ENCODE data around the gene DDX41.

DDX41 gene

DNA sequence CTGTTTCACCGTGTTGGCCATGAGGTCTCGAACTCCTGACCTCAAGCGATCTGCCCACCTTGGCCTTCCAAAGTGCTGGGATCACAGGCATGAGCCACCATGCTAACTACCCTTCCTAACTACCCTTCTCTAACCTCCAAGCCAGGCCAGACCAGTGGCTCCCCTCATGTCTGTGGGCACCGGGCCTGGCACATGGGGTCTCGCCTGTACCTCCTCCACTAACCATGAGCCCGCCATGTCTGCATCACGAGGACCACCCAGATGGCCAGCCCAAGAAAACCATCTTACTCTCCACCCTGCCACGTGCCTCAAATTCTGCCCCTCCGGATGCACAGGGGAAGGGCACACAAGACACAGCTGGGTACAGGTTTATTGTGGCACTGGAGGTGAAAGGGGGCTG, 33.7 kb downstream of the DDX41 start:
- DNase-seq = no peak

DNA sequence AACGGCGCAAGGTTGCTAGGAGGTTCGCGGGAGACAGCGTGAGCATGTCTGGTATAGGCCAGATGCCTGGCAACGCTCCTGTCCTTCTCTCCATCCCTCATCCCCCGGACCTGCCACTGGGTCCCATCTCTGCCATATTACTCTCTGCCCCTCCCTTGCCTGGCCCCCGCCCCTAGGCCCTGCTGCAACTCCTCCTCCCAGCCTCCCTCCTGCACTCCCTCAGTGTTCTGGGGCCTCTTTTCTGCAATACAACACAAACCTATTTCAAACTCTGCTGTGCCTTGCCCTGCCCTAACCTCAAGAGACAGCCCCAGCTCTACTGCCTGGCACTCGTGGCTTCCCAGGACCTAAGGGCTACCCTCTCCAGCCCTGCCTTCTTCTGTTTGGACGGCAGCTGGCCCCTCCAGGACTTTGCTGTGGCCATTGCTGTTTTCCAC, 34.4 kb downstream of the DDX41 start:
- no peak for DNase-seq

DNA sequence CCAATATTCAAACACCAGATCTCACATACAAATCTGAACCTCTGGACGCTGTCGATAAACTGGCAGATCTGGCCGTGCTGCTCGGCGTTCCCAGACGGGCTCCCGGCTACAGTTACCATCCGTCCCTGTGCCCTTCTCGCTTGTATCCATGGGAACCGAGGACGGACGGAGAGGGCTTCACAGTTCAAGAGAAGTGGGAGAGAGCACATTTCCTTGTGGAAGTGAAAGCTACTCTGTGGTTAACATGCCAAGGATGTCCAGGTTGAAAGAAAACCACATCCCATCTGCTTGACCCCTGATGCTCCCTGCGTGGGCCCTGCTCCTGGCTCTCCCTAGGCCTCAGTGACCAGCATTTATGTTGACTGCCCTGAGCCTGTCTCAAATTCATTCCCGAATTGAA, 37.0 kb downstream of the DDX41 start:
- DNase-seq = no peak

DNA sequence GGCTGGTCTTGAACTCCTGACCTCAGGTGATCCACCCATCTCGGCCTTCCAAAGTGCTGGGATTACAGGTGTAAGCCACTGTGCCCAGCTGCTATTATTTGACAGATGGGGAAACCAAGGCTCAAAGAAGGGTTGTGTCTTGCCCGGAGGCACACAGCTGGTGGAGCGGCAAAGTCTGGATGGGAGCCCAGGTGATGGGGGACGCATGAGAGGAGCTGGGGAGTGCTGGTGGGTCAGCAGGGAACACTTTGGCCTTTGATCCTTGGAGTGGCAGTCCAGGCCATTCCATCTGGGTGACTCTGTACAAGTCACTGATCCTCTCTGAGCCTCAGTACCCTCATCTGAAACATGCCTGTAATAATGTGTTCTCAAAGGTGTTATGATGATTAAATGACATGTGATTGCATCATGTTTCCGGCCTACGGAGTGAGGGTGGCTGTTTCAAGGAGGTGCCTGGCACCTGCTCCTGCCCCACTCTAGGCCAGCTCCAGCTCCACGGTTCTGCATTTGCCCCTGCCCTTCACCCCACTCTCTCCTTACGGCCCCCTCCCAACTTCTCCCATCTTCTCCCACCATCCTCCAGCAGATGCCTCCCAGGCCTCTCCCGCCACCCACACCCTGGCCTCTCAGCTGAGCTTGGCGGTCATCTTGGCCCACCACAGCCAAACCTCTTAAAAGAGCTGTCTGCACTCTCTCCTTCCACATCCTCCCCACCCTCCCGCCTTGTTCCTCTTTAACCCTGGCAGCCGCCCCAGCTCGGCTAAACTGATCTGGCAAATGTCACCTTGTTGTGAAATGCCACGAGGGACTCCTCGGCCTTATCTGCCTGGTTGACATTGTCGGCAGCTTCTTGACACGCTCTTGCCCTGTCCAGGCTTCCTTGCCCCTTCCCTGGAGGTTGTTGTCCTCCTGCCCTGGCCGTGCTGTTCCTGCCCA, 37.8 kb downstream of the DDX41 start:
- no peak for DNase-seq

DNA sequence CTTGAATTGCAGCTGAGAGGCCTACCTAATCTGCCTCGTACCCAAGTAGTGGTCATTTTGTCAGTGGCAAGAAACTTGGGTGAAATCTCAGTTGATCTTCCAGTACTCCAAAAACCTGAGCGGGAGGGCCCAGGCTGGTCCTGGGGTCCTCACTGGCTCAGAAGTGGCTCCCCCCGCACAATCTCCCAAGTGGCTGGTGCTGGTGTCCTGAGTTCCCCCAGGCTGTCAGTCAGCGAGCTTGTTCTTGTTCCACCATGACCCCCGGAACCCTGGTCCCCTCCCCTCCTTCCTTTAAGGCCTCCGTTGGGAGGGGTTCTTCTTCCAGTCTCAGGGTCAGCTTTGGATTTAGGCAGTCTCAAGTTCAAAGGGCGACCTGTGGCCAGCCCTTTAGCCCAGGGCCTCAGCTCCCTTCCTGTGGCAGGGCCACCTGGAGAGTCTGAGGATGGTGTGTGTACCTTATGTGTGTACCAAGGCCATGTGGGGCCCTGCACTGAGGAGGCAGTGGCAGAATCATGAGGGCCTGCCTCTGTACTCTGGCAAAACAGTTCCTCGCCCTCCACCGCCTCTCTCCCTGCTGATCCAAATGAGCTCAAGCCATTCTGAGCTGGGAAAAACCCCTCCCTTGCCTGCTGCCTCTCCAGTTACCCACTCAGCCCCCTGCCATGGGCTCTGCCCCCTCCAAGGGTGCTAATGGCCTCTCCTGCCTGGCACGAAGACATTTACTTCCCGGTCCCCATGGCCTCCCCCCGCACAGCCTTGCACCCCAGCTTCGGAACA, 38.9 kb downstream of the DDX41 start:
- no peak for DNase-seq

DNA sequence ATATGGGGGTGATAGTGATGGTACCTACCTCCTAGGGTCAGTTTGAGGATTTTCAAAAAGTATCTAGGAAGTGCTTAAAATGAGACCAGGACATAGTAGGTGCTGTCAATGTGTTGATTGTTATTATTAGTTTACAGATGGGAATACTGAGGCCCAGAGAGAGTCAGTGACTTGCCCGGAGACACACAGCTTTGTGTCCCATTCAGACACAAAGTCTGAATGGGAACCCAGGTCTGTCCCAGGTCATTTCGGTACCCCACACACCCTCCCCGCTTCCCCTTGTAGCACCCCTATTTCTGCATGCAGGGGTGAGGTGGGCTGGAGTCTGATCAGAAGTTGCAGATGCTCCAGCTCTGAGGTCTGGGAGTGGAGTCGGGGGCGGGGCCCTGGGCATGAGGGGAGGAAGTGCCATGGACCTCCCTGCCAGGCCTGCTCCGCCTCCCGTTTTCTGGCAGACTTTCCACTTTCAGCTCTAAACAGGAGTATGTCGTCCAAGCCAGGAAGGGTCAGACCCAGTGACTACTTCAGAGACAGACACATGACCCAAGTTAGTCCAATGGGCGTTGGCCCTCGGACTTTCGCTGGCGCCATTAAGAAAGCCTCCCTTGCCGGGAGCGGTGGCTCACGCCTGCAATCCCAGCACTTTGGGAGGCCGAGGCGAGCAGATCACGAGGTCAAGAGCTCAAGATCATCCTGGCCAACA, 40.1 kb downstream of the DDX41 start:
- no peak for DNase-seq

DNA sequence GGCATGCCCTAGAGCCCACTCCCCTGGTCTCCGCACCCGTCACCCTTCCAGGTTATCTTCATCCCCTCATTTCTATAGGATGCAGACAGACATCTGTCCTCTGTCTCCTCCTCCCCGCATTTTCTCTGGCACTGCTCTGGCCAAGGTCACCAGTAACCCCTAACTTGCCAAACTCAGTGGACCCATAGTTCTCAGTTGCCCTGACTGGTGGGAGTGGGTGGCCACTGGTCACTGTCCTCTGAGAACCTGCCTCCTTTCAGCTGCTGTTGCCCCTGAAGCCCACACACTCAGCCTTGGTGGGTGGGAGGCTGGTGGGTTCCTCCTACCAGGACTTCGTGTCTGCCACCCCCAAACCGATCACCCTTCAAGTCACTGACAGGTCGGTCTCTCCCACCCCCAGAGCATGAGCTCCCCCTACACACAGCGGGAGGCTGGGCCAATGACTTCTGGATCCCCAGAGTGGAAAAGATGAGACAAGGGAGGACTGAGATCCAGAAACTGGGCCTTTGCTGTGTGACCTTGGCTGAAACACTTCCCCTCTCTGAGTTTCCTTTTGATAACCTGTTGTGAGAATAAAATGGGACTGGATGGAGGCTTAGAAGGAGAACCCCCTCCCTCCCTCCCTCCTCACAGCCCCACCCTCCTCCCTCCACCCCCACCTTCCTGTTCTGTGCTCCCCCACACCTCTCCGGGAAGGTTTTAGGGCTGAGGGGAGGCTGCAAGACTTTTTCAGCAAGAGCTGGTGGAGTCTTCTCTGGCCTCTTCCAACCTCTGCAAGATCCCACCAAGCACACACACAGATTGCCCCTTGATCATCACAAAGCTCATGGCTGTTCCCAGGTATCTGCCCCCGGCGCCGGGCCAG, 41.0 kb downstream of the DDX41 start:
- DNase-seq = no peak

DNA sequence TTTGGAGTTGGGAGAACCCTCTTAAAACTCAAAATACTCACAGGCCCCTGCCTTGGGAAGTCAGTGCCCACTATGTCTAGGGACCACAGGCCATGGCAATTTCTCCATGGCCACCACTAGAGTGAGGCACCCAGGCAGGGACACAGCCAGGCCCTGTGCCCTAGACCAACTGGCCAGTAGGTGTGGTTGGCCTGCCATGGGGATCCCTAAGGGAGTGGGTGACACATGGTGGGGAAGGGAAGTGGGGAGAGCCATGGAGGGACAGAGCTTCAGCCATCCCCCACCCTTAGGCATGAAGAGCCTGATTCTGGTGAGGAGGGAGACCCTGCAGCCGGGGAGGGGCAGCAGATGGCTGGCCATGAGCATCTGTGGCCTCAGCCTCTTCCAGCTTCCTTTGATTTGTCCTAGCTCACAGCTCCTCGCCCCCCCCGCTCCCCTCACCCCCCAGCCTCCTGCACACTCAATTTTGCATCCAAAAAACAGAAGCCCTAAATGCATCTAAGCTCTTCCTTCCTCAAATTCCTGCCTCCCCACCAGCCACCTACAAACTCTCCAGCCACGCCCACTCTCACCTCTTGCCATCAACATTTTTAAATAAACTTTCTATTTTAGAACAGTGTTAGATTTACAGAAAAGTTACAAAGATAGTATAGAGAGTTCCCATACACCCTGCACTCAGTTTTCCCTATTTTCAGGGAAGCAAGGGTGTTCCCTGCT, 41.8 kb downstream of the DDX41 start:
- DNase-seq = no peak

DNA sequence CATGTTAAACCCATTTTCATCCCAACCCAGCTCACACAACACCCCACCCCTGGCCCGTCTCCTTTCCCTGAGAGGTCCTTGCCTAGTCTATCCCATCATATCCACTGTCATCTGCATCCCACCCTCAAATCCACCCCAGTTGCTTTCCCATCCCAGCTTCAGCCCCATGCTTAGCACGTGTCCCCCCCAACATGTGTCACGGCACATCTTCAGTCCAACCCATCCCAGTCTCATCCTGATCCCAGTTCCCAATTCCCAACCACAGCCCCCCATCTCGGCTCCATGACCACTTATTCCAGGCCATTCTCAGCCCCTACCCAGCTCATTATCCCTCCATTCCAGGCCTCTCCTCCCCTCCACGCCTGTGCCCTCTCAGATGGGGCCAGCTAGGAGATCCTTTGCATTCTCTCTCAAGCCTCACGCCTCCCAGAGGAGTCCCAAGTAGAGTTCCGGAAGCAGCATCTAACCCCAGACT, 42.7 kb downstream of the DDX41 start:
- DNase-seq = no peak

DNA sequence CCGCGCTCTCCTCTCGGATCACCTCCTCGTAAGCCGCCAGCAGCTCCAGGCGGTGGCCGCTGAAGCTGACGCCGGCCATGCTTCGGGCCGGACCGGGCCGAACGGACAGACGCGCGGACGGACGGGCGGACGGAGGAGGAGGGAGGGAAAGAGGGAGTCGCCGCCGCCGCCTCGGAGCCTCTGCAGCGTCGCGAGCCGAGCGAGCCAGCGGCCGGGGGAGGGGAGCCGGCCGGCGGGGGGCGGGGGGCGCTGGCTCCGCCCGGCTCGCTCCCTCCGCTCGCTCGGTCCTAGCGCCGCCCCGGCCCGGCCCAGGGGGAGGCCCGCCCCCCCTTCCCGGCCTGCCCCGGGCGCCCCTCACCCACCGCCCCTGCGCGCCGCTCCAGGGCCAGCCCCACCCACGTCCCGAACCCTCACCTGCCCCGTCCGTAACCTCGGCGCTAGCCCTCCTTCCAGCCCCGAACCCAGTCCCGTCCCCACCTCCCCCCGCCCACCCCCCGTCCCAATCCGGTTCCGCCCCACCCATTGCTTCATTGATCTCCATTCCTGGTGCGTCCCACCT, 43.2 kb downstream of the DDX41 start, which contains the start of gene DBN1:
Gene DBN1 (minus strand): TSS at position 192 of the 559 bp plus-strand sequence. CDS start 113 bp downstream, at position 79.
- peak in 1 of 2 donors; percentile 35 for DNase-seq

DNA sequence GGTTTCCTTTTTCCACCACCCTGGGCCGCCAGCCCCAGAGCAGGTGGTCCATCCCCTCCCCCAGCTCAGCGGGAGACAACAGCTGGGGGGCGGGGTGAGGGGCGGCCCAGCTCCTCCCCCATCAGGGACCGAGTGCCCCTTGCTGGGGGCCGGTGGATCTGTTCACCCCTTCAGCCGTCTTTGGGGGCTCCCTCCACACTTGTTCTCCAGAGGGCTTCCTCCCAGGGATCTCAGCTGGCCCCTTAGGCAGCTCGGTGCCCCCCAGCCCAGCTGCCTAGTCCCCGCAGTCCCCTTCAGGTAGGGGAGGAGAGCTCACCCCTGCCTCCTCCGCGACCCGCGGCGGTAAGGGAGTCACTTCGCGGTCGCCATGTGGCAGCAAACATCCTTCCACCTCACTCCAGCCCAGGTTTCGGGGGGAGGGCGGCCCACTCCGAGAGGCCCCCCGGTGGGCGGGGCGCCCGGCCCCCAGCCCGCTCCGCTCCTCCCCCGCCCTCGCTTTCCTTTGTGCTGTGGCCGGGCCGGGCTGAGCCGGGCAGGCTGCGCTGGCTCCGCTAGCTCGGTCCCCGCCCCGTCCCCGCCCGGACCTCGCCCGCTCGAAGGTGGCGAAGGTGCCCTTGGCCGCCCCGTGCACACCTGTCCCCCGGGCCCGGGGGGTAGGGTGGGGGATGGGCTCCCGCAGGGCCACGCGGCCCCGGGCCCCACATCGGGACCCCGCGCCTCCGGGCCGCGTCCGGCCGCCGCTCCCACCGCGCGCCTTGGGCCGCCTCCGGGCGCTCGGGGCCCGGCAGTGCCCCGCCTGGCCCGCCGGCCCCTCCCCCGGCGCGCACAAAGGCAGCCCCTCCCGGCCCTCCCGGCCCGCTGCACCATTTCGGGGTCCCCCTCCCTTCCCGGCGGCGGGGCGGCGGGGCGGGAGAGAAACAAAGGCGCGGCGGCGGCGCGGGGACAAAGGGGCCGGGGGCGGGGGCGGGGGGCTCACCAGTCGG, 44.0 kb downstream of the DDX41 start:
- DNase-seq = peak in 1 of 2 donors; percentile 69

DNA sequence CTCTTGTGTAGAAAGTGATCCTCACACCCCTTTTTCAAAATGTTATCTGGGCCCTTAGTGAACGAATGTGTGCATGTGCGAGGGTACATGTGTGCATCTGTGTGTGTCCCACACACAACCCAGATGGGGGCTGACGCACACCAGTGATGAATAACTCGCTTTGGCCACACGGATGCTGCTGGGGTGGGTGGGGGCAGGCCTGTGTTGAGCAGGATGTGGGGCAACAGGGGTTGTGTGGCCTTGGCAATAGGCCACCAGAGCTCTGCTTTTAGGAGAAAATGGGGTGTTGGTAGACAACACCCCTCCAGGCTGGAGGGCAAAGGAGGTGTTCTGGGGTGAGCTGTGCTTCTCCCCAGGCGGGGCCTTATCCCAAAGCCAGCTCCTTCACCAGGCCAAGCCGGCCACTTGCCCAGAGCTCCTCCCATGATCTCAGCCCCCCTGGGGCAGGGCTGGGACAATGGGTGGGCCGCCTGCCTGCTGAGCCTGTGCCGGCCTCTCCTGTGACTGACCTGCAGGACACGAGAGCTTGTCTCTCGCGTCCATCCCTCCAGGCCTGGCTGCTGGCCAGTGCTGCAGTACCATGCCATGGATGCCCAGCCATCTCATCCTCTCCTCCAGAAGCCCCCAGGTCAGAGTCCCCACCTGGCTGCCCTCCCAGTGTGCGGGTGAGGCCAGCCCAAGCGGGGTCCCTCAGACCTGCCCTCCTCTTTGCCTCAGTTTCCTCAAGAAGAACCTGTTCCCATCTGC, 45.0 kb downstream of the DDX41 start:
- no peak for DNase-seq

DNA sequence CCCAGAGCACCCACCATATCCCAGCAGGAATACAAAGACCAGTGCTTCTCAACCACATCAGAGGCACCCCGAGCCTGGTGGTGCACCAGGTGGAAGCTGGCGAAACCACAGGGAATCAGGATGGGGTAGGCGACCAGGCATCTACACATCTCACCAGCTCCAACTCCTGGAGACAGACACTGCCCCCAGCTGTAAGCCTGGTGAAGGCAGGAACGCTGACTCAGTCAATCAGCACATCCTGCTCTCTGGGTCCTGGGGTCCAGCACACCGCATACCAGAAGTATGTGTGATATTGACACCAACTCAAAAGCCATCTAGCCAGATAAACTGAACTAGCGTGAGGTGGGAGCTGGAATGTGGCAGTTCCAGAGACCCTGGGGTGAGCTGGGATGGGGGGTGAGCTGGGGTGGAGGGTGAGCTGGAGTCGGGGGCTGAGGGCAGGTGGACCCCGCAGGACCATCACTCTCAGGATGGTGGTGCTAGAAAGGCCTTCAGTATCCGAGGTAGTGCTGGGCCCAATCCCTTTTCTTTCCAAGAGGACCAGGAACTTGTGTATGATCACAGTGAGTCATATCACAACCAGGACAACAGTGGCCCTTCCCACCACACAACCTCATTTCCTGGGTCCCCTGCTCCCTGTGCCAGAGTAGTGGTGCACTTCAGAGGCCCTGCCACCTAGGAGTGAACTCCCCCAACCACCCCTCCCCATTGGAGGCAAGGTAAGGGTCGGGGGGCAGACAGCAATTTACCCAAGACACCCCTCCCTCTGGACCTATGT, 45.8 kb downstream of the DDX41 start:
- no peak for DNase-seq

DNA sequence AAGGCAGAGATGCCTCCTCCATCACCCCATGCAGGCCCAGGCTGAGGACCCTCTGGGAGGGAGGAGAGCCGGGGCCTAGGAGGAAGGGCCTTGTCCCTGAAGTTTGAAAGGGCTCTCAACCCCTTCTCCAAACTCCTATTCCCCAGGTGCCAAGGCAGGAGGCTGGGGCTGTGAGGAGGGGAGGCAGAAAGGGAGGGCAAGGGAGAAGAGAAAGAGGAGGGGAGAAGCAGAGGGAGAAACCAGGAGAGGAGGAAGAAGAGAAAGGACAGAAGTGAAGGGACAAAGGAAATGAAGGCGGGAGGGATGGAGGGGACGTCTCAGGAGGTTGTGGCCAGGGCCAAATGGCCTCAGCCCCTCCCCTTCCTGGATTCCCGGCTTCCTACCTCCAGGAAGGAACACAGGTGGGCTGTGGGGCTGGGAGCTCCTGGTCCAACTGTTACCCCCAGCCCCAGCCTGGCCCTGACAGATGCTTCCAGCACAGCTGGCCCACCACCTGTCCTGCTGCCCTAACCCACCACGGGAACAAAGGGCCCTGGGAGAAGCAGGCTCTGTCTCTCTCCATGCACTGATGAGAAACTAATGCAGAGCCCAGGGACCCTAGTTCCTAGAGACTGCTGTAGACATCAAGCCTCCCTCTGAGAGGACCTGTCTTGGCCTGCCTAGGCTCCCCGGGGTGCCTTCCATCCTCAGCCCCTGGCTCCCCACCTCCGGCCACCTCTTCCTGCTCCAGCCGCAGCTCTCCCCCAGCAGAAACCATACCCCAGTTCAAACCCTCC, 46.8 kb downstream of the DDX41 start:
- no peak for DNase-seq

DNA sequence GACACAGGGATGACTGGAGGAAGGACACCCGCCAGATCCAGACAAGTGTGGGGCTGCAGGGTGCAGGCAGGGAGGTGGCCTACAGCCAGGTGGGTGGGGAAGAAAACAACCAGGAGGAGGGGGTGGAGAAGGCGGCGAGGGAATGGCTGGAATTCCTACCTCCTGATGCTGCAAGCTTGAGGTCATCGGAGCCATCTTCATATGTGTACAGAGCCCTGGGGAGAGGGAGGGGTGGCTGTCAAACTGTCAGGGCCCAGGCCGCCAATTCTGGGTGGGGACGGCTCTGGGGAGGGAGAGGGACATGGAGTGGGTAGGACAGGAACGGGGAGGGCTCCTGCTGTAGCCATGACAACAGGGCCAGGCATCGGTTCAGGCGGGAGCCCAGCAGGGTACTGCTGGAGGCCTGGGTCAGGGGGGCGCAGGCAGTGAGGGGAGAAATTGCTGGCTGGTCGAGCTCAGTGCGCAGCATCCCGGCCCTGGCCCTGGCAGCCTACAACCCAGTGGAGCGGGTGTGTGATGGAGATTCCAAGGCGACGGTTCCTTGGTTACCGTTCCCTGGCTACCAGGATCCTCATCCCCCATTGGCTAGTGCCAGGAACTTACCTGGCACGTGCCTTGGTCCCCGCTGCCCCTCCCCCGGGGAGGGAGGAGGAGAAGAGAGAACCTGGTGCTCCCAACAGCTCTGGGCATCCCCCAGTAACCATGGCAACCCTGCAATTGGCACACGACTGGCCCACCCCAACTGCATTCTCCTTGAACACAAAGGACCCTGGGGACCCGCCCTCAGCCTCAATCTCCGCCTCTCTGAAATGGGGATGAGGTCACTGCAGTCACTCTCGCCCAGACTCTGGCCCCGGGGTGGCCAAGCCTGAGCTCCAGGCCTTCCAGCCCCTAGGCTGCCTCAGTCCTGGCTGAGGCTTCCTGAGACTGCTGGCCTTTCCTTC, 47.8 kb downstream of the DDX41 start:
- no peak for DNase-seq

DNA sequence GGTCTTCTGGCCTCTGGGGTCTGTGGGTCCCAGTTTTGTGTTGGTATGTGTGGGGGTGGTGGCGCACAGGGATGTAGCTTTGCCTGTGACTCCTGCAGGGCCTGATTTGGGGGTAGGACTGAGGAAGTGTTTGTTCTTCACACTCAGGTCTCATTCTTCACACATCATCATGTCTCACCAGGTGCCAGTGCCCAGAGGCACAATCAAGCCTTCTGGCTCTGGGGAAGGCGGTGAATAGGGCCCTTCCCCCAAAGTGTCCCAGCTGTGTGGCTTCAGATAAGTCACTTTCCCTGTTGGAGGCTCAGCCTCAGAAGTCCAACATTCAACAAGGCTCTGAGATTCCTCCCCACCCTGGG, 48.5 kb downstream of the DDX41 start:
- no peak for DNase-seq

Measured in stimulated activated CD4-positive, alpha-beta T cell treated with anti-CD3 and anti-CD28 coated beads, Interleukin-2, amount 100 ng/mL, for 24 hours (primary cell).